ENCODE results near the gene CDT1. TPM values are rescaled to one million over a fixed set of nuclear protein-coding genes. Genes with fewer than 3 reads are reported as not detected.

The CDT1 gene
- total RNA-seq, 6 experiments from 2014 or later, result 13.3 to 28.2 (median 22.2) TPM

DNA sequence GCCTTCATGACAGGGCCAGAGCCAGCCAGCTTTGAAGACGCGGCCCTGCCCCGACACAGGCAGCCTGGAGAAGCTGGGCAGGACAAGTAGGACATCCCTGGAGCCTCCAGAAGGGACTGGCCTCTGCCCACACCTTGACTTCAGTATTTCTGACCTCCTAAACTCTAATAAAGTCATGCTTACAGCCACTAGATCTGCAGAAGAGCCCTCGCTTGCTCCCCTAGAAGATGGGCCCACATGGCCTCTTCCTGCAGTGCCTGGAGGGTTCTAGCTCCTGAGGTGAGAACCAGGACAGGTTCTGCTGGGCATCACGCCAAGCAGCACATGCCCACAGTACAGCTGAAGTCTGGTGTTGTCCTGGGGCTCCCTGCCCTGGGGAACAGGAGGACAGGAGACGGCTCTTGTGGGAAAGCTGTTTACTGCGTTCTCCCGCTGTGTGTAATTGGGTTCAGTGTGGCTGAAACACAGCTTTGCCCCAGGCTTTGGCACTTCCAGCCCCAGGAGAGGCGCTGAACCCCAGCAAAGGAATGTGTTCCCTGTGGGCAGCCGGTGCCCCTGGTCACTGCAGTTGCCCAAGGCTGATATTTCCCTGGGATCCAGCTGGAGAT is 5.6 kb downstream of the CDT1 start:
- no peak overlapping the region for H3K4me3 Mint-ChIP-seq
- H3K27ac Mint-ChIP-seq, result peak overlapping the region; percentile 56

DNA sequence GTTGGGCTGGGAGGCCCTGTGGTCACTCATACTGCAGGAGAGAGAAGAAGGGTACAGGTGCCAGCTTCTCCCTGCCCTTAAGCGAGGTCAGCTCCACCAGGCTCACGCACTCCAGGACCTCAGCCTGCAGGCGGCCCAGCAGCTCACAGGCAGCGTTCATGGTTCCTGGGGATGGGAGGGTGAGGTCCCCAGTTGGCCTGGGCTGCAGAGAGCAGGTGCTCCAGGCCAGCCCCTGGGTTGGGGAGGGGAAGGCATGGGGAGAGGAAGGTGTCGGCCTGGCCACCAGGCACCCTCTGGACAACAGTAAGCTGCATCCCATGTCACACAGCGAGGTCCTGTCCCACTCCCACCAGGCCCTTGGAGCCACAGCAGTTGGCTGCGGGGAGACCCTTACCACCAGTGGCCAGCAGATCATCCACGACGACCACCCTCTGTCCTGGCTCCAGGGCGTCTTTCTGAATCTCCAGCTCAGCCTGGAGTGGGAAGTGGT is 6.1 kb downstream of the CDT1 start:
- no peaks in the 10 kb centered on the region for H3K9me3 Mint-ChIP-seq
- peaks cover 7% of the 10 kb centered on the region for H3K27me3 Mint-ChIP-seq (ENCODE audit: insufficient read depth)
- no peak for DNase-seq
- H3K36me3 Mint-ChIP-seq (ENCODE audit: low read depth), result no peaks in the 10 kb centered on the region; the same call in 1 of the 2 replicates
- peaks cover 20% of the 10 kb centered on the region for H3K4me1 Mint-ChIP-seq (ENCODE audit: low read depth)
- peak overlapping the region; percentile 87; the same call in 1 of the 2 replicates for H3K27ac Mint-ChIP-seq
- peak overlapping the region; percentile 88; the same call in 1 of the 2 replicates for H3K4me3 Mint-ChIP-seq
- TF ChIP-seq, protein P1, sequence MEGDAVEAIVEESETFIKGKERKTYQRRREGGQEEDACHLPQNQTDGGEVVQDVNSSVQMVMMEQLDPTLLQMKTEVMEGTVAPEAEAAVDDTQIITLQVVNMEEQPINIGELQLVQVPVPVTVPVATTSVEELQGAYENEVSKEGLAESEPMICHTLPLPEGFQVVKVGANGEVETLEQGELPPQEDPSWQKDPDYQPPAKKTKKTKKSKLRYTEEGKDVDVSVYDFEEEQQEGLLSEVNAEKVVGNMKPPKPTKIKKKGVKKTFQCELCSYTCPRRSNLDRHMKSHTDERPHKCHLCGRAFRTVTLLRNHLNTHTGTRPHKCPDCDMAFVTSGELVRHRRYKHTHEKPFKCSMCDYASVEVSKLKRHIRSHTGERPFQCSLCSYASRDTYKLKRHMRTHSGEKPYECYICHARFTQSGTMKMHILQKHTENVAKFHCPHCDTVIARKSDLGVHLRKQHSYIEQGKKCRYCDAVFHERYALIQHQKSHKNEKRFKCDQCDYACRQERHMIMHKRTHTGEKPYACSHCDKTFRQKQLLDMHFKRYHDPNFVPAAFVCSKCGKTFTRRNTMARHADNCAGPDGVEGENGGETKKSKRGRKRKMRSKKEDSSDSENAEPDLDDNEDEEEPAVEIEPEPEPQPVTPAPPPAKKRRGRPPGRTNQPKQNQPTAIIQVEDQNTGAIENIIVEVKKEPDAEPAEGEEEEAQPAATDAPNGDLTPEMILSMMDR (IDR thresholded peaks at IDR 0.05), result no peak

More for the DNA sequence above, 5.6 kb downstream of the CDT1 start:
- H3K4me1 Mint-ChIP-seq (ENCODE audit: low read depth), result peaks cover 20% of the 10 kb centered on the region
- no peaks in the 10 kb centered on the region; the same call in 1 of the 2 replicates for H3K36me3 Mint-ChIP-seq (ENCODE audit: low read depth)
- no peaks in the 10 kb centered on the region for H3K9me3 Mint-ChIP-seq
- DNase-seq, result no peak
- TF ChIP-seq, protein P1 (IDR thresholded peaks at IDR 0.05), result no peak
- peaks cover 5% of the 10 kb centered on the region for H3K27me3 Mint-ChIP-seq (ENCODE audit: insufficient read depth)

DNA sequence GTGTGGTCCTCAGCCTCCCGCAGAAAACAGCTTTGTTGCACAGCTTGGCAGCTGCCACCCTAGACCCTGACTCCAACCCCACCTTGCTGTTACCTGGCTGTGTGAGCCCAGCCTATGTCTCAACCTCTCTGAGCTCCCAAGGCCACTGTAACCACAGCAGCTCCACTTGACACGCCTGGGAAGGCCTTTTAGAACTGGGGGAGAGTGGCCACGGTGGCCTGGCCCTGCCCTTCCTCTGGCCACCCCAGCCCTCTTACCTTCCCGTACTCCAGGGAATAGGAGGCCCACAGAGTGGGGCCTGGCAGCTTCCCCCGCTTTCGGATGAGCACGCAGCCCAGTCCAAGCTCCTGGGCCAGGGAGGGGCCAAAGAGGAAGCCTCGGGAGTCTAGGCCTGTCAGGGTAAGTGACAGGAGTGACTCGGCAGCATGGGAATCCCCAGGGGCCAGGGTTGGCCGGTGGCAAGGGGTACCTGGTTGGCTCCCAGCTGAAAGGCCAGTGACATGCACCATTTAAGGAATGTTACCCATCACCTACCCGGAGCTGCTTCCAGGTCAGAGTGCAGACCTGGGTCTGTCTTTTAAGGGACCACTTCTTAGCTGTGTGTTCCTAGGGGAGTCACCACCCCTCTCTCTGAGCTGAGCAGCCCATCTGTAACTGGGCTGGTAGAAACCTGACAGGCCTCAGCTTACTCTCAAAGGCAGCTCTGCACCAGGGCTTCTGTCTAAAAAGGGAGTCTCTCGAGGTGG is 6.8 kb downstream of the CDT1 start:
- Mint-ChIP-seq H3K36me3 (ENCODE audit: low read depth) (no peaks in the 10 kb centered on the region; the same call in 1 of the 2 replicates), H3K4me1 (ENCODE audit: low read depth) (peaks cover 20% of the 10 kb centered on the region), H3K27ac (peak overlapping the region; percentile 87), H3K27me3 (ENCODE audit: insufficient read depth) (peaks cover 7% of the 10 kb centered on the region), H3K4me3 (peak overlapping the region; percentile 88), H3K9me3 (no peaks in the 10 kb centered on the region)
- no peak for DNase-seq
- TF ChIP-seq, protein P1 (IDR thresholded peaks at IDR 0.05), result no peak

DNA sequence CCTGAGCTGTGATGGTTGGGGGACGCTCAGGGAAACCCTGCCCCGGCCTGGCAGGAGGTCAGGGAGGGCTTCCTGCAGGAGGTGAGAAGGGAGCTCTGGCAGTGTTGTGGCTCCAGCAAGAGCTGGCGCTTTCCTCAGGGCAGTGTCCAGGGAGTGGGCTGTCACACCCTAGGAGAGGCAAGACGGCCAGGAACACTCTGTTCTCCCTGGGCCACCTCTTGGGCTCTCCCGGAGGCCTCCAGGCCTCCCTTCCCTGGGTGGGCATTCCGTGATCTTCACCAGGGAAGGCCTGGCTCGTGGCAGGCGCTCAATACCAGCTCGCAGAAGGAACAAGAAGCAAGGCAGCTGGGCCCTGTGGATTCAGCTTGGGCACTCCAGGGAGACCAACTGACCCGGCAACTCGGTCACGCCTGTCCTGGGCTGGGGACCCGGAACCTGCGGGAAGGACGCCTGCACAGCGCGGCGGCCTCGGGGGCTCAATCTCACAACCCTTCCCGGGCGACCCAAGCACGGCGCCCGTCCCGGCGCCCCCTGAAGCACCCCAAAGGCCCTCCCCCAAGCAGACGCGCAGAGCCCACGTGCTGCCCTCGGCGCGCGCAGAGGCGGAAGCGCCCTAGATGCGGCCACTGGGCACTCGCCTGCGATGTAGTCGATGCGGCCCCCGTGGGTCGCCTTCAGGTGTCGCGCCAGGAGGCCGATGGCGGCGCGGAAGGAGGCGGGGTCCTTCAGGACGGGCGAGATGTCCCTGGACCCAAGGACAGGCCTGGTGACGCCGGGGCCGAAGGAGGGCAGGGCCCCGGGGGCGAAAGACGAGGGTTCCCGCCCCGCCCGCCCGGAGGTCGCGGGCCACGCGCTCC is 7.6 kb downstream of the CDT1 start:
- H3K27ac Mint-ChIP-seq, result peak overlapping the region; percentile 87
- H3K4me3 Mint-ChIP-seq, result peak overlapping the region; percentile 88
- peak; percentile 40 for DNase-seq

More for the DNA sequence above, 7.6 kb downstream of the CDT1 start:
- Mint-ChIP-seq H3K9me3 (no peaks in the 10 kb centered on the region), H3K27me3 (ENCODE audit: insufficient read depth) (peaks cover 7% of the 10 kb centered on the region), H3K36me3 (ENCODE audit: low read depth) (no peaks in the 10 kb centered on the region; the same call in 1 of the 2 replicates), H3K4me1 (ENCODE audit: low read depth) (peaks cover 20% of the 10 kb centered on the region)
- TF ChIP-seq, protein P1 (IDR thresholded peaks at IDR 0.05), result no peak
